Measurements from ENCODE around the gene RPS5.
"Not testable (repeated sequence)": the region's sequence is repeated elsewhere in the genome, so short reads cannot be mapped to it uniquely, and the experiment has no call there.

GRCh38 chr19:58403920-58404478 lies 16.9 kb downstream of the RPS5 start:
- not testable (repeated sequence) for TF ChIP-seq CTCF (IDR thresholded peaks at IDR 0.05; ENCODE audit: borderline replicate concordance, extremely low read depth, low read length, poor library complexity, severe bottlenecking); EZH2 (IDR thresholded peaks at IDR 0.05; ENCODE audit: borderline replicate concordance, low read depth, low read length, severe bottlenecking)
